Neural progenitor cell (in vitro differentiated cells): Measurements from ENCODE around the gene ADCY5.

Experiments
- CTCF ChIP-seq: fragments of 200-600 bp; sonication (generic); IDR thresholded peaks from 2 replicates; pipeline ENCODE4 v1.5.1; 2017; ENCODE audit warnings: antibody characterized with exemption, mild to moderate bottlenecking
- EZH2 ChIP-seq: fragments of 200-600 bp; sonication (generic); IDR thresholded peaks from 2 replicates; pipeline ENCODE4 v1.6.1; 2017; ENCODE audit warnings: antibody characterized with exemption, mild to moderate bottlenecking, moderate library complexity

- no peak for TF ChIP-seq EZH2
- no peak for TF ChIP-seq CTCF
Measured at GRCh38 chr3:123372686-123373473, 76.0 kb downstream of the ADCY5 start.
